K562 (cell line): ENCODE data around the gene NMS. TPM values are rescaled to one million over a fixed set of nuclear protein-coding genes. Genes with fewer than 3 reads are reported as not detected.

Experiments used
- ATAC-seq: fragments of 200-7000 bp; cut with Tn5 transposase; 3 replicates; pipeline ENCODE4 v1.9.1; 2020; ENCODE audit warnings: moderate library complexity
- BruUV-seq: library from RNA; stranded (reverse); fragments of 400-500 nt; replicated peaks from 2 replicates; lab custom pipeline; 2021; lab: Mats Ljungman, UMichigan
- CTCF ChIA-PET: fragments of 300-600 bp; formaldehyde crosslinking; extraction: SDS; loops from one replicate; lab custom pipeline; 2021; ENCODE audit warnings: low intra/inter-chr PET ratio; lab: Yijun Ruan, JAX
- POLR2A ChIA-PET: fragments of 300-600, 350-650 bp; sonication (Branson Sonifier 250); formaldehyde crosslinking; extraction: SDS; loops from one replicate; lab custom pipeline; 2021; ENCODE audit warnings: antibody characterized with exemption, inconsistent platforms; lab: Yijun Ruan, JAX
- DNase-seq, 4 experiments: peaks; one replicate each; pipeline versions ENCODE4 v3.0.0 to v3.0.0-alpha.2; 2011 to 2018; ENCODE audit warnings: low spot score in 3 of 4, mixed read lengths in 3 of 4; ENCODE audit errors: extremely low read depth in 1 of 4
- FAIRE-seq: peaks from 2 replicates; lab custom pipeline; 2011; peaks lifted over from hg19 to GRCh38; lab: Jason Lieb, UNC
- H2AFZ ChIP-seq: 2 replicates; pipeline ENCODE4 v1.6.0; 2011; ENCODE audit warnings: low read depth, low read length, control low read depth, inconsistent platforms
- H3K27ac ChIP-seq: fragments of 200-600 bp; 3 replicates; pipeline ENCODE4 v1.8.0; 2011; ENCODE audit warnings: low read depth, mild to moderate bottlenecking, control low read depth, inconsistent platforms, low read length, moderate library complexity, mixed read lengths; ENCODE audit errors: extremely low read depth
- H3K27me3 ChIP-seq, 2 experiments: fragments of 300-600 bp in 1 of 2; 2 replicates in 1 of 2; 3 replicates in 1 of 2; pipeline versions ENCODE4 v1.6.0 to v1.8.0; 2011; ENCODE audit warnings: inconsistent platforms in 2 of 2, low read length in 2 of 2, mild to moderate bottlenecking in 1 of 2, mixed read lengths in 1 of 2, moderate library complexity in 1 of 2; ENCODE audit not compliant: control insufficient read depth in 2 of 2, insufficient read depth in 2 of 2
- H3K36me3 ChIP-seq: fragments of 300-600 bp; 3 replicates; pipeline ENCODE4 v1.8.0; 2011; ENCODE audit warnings: mild to moderate bottlenecking, low read length, inconsistent platforms; ENCODE audit not compliant: control insufficient read depth, insufficient read depth
- H3K4me1 ChIP-seq, 2 experiments: fragments of 200-600 bp in 1 of 2; replicated peaks in 1 of 2; 2 replicates in 1 of 2; 3 replicates in 1 of 2; pipeline versions ENCODE4 v1.5.1 to v1.8.0; 2011; ENCODE audit warnings: inconsistent platforms in 2 of 2, low read length in 2 of 2, mild to moderate bottlenecking in 1 of 2, mixed read lengths in 1 of 2, moderate library complexity in 1 of 2; ENCODE audit not compliant: control insufficient read depth in 2 of 2, insufficient read depth in 2 of 2
- H3K4me2 ChIP-seq: 2 replicates; pipeline ENCODE4 v1.6.1; 2011; ENCODE audit warnings: low read length, control low read depth, inconsistent platforms, mixed read lengths; ENCODE audit not compliant: insufficient read depth
- H3K4me3 ChIP-seq: fragments of 200-600 bp; sonication (generic), shearing (Covaris generic); 2 replicates; pipeline ENCODE4 v1.5.1; 2016; ENCODE audit warnings: control low read depth, inconsistent platforms
- H3K79me2 ChIP-seq: fragments of 200-600 bp; 3 replicates; pipeline ENCODE4 v1.8.0; 2011; ENCODE audit warnings: low read length, inconsistent platforms; ENCODE audit not compliant: control insufficient read depth, insufficient read depth
- H3K9ac ChIP-seq, 2 experiments: 2 replicates each; pipeline versions ENCODE4 v1.6.0 to v1.6.1; 2011; ENCODE audit warnings: low read depth in 2 of 2, low read length in 2 of 2, control low read depth in 1 of 2, inconsistent platforms in 1 of 2, mild to moderate bottlenecking in 1 of 2, mixed read lengths in 1 of 2; ENCODE audit not compliant: insufficient read depth in 1 of 2
- H3K9me1 ChIP-seq: one replicate; pipeline ENCODE4 v1.6.0; 2011; ENCODE audit warnings: inconsistent platforms, mild to moderate bottlenecking, low read length, moderate library complexity; ENCODE audit not compliant: control insufficient read depth, insufficient read depth
- H3K9me3 ChIP-seq: replicated peaks from 2 replicates; pipeline ENCODE4 v1.5.1; 2011; ENCODE audit warnings: low read depth, low read length, inconsistent platforms; ENCODE audit not compliant: control insufficient read depth, insufficient read depth
- H4K20me1 ChIP-seq: replicated peaks from 2 replicates; pipeline ENCODE4 v1.6.1; 2011; ENCODE audit warnings: low read length, inconsistent platforms, mixed read lengths; ENCODE audit not compliant: control insufficient read depth, insufficient read depth
- ESRRA ChIP-seq: fragments of 450-650 bp; IDR thresholded peaks from 2 replicates; pipeline ENCODE4 v1.6.1; 2014; ENCODE audit warnings: low read depth, mild to moderate bottlenecking, moderate library complexity, borderline replicate concordance
- KHSRP ChIP-seq: fragments of 450-650 bp; IDR thresholded peaks from 2 replicates; pipeline ENCODE4 v1.6.1; 2017
- MTA1 ChIP-seq: fragments of 450-650 bp; IDR thresholded peaks from 2 replicates; pipeline ENCODE4 v1.6.1; 2017; ENCODE audit warnings: borderline replicate concordance
- POLR3G ChIP-seq: IDR thresholded peaks from 2 replicates; pipeline ENCODE4 v1.6.1; 2011; ENCODE audit not compliant: insufficient read length, insufficient replicate concordance; ENCODE audit errors: extremely low read depth
- REST ChIP-seq, 2 experiments: fragments of 450-650 bp; formaldehyde crosslinking in 1 of 2; IDR thresholded peaks; 2 replicates each; pipeline versions ENCODE4 v1.4.0 to v1.6.1; 2014 to 2020; ENCODE audit warnings: mild to moderate bottlenecking in 2 of 2, borderline replicate concordance in 1 of 2, low read depth in 1 of 2
- WGBS: fragments of 100-300 bp; shearing (Covaris generic); methylation state at CpG from one replicate; pipeline ENCODE4 v1.1.6; 2016; ENCODE audit warnings: low coverage, mixed read lengths; ENCODE audit not compliant: insufficient coverage; ENCODE audit errors: missing lambda C conversion rate; 5-methylcytosine and 5-hydroxymethylcytosine counted together
- in situ Hi-C: fragments of 300-500 bp; cut with MboI; formaldehyde crosslinking; loops from 4 replicates; pipeline ENCODE4 v1.15.0; 2018; ENCODE audit warnings: inconsistent platforms, mixed read lengths
- intact Hi-C: fragments of 100-400 bp; cut with micrococcal nuclease; formaldehyde crosslinking; loops from 2 replicates; pipeline ENCODE4 v1.14.2; 2022
- polyA plus RNA-seq, 8 experiments: library from polyadenylated mRNA; depleted of rRNA in 4 of 8; stranded (reverse) in 5 of 8; unstranded in 3 of 8; fragments of >200 nt; fragmentation: Nextera tagmentation in 2 of 8; fragmentation: Illumina TruSeq in 1 of 8; extraction: Ambion mirVana in 2 of 8; extraction: Trizol in 1 of 8; gene quantifications; 2 replicates each; pipeline versions ENCODE4 v1.2.1 to v1.2.3, GENCODE V29; 2011 to 2014; ENCODE audit warnings: inconsistent platforms in 1 of 8, missing spikeins in 1 of 8
- total RNA-seq, 7 experiments: library from RNA; depleted of rRNA in 6 of 7; stranded (reverse); fragments of >200 nt in 6 of 7; fragmentation: Illumina TruSeq in 2 of 7; extraction: Trizol in 2 of 7; gene quantifications; 2 replicates each; pipeline versions ENCODE4 v1.2.1 to v1.2.3, GENCODE V29; 2011 to 2021; ENCODE audit warnings: low replicate concordance in 1 of 7
- TF ChIP-seq, protein P1 (sequence below): fragments of 250-450 bp; sonication (Bioruptor Pico); IDR thresholded peaks from 2 replicates; pipeline ENCODE4 v1.5.0; 2021; ENCODE audit warnings: mild to moderate bottlenecking, borderline replicate concordance

The NMS gene
- total and polyA plus RNA-seq, 9 of the 15 experiments (the other 6 are each of a cell fraction or from before 2014, with no cell fraction given) = not detected

DNA sequence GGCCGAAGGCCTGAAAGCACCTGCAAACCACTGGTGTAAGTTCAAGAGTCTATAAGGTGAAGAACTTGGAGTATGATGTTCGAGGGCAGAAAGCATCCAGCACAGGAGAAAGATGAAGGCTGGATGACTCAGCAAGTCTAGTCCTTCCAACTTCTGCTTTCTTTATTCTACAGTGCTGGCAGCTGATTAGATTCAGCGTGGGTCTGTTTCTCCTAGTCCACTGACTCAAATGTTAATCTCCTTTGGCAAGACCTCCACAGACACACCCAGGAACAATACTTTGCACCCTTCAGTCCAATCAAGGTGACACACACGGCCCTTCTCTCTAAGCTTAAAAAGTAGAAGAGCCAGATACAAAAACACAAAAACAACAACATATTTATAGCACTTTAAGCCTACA, 43.4 kb downstream of the NMS start (continued):
- TF ChIP-seq REST (IDR thresholded peaks at IDR 0.05; ENCODE audit: borderline replicate concordance) (0 out of 2 replicates have a peak, but pooled peaks have one; percentile 24), REST (CRISPR knock-in tag; IDR thresholded peaks at IDR 0.05; ENCODE audit: low read depth) (no peak)

- H3K79me2 ChIP-seq = no peaks in the 10 kb centered on the region
- H3K27me3 ChIP-seq = no peaks in the 10 kb centered on the region
- no peak overlapping the region for H3K27ac ChIP-seq
- peaks cover 2% of the 10 kb centered on the region; the same call in 1 of the 2 replicates for H4K20me1 ChIP-seq
- DNase-seq = no peak
- ChIA-PET POLR2A (interaction anchor here (0.7 to 1.5 kb wide), 2 partner anchors 10 to 22 kb away, joined by 3 read pairs; no protein-coding TSS in a partner anchor), CTCF (no interaction called here)
- no peak for FAIRE-seq
- H3K4me1 ChIP-seq = peaks cover 4 to 13% of the 10 kb centered on the region in 2 experiments; a peak in 3 of 5 replicates
- peak overlapping the region; percentile 22 for H2AFZ ChIP-seq
- H3K9me3 ChIP-seq = no peaks in the 10 kb centered on the region
- intact Hi-C loops = no loop called here
- no peak for ATAC-seq
- H3K9ac ChIP-seq = no peak overlapping the region
- WGBS = 13% methylated on average over 1 of the region's 1 CpG
- no peaks in the 10 kb centered on the region for H3K36me3 ChIP-seq
- in situ Hi-C loops = no loop called here
- no peak overlapping the region for H3K4me2 ChIP-seq
- H3K9me1 ChIP-seq = no peaks in the 10 kb centered on the region
- no TSS peak for BruUV-seq
- no peak overlapping the region for H3K4me3 ChIP-seq
- TF ChIP-seq MTA1 (no peak), ESRRA (no peak), KHSRP (no peak), POLR3G (no peak)
- TF ChIP-seq, protein P1, sequence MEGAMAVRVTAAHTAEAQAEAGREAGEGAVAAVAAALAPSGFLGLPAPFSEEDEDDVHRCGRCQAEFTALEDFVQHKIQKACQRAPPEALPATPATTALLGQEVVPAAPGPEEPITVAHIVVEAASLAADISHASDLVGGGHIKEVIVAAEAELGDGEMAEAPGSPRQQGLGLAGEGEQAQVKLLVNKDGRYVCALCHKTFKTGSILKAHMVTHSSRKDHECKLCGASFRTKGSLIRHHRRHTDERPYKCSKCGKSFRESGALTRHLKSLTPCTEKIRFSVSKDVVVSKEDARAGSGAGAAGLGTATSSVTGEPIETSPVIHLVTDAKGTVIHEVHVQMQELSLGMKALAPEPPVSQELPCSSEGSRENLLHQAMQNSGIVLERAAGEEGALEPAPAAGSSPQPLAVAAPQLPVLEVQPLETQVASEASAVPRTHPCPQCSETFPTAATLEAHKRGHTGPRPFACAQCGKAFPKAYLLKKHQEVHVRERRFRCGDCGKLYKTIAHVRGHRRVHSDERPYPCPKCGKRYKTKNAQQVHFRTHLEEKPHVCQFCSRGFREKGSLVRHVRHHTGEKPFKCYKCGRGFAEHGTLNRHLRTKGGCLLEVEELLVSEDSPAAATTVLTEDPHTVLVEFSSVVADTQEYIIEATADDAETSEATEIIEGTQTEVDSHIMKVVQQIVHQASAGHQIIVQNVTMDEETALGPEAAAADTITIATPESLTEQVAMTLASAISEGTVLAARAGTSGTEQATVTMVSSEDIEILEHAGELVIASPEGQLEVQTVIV (CRISPR knock-in tag) = no peak
Measured at GRCh38 chr2:100517556-100517955, 47.3 kb downstream of the NMS start.
